Right renal cortex interstitium (tissue), 3 donors: ENCODE results near the gene ZFYVE28. TPM values are rescaled to one million over a fixed set of nuclear protein-coding genes. Genes with fewer than 3 reads are reported as not detected.
A peak's percentile ranks its signal among the peaks of the same experiment; 100 is the strongest.
"Not testable (repeated sequence)": the region's sequence is repeated elsewhere in the genome, so short reads cannot be mapped to it uniquely, and the experiment has no call there.

Experiments
- DNase-seq, 3 donors: peaks; one replicate each; pipeline ENCODE4 v3.0.0-alpha.2; 2013; ENCODE audit warnings: low read depth in 3 of 3, low spot score in 2 of 3
- polyA plus RNA-seq, 3 donors: library from polyadenylated mRNA; unstranded; fragments of 120-200 nt; gene quantifications; one replicate each; pipeline ENCODE4 v1.2.1, GENCODE V29; 2013; ENCODE audit not compliant: insufficient read length in 3 of 3

ZFYVE28 gene
- polyA plus RNA-seq, 3 donors = 1.7 to 1.8 (median 1.8) TPM

DNA sequence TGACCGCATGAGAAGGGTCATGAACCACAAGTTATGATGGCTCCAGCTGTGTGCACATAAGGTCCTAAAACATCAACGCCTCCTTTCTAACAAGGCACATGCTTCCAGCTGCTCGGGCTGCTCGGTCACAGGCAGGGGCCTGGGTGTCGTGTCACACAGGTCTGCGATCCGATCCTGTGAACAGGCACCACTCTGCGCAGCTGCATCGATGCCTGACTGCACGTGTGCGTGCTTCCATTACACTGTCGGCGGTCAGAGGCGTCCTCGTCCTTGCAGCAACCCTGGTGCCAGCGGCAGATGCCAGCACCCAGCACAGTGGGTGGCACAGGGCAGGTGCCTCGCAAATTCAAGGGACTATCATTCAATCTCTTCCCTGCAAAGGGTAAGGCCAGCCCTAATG is 23.9 kb downstream of the ZFYVE28 start:
- peak in 1 of 3 donors; percentile 6 for DNase-seq

DNA sequence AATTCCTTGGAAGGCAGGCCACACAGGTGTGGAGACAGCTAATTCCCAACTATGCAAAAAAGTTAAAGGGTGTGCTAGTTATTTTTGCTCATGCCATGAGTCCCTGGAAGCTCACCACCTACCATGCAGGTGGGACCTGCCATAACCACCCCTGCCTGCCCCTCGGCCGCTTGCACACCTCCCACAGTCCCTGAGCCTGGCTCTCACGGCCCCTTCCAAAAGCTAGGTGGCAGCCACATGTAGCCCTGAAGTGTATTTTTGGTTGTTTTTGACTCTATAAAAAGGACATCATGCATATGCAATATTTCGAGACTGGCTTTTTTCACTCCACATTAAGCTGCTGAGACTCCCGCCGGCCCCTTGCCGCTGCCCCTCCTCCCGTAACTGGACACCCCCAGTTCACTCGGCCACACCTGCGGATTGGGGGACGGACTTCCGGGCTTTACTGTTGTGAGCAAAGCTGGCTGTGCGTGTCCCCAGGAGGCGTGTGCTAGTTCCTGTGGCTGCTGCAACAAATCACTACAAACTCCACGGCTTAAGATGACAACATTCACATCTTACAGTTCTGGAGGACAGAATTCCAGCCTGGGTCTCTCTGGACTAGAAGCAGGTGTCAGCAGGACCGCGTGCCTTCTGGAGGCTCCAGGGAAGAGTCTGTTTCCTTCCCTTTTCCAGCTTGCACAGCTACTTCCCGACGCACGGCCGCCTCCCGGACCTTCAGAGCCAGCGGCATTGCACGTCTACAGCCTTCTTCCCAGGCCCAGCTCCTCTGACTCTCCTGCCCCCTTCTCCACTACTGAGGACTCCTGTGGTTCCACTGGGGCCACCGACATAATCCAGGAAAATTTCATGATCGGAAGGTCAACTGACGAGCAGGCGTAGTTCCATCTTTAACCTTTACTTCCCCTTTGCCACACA is 24.8 kb downstream of the ZFYVE28 start:
- DNase-seq = peak in 1 of 3 donors; percentile 61

DNA sequence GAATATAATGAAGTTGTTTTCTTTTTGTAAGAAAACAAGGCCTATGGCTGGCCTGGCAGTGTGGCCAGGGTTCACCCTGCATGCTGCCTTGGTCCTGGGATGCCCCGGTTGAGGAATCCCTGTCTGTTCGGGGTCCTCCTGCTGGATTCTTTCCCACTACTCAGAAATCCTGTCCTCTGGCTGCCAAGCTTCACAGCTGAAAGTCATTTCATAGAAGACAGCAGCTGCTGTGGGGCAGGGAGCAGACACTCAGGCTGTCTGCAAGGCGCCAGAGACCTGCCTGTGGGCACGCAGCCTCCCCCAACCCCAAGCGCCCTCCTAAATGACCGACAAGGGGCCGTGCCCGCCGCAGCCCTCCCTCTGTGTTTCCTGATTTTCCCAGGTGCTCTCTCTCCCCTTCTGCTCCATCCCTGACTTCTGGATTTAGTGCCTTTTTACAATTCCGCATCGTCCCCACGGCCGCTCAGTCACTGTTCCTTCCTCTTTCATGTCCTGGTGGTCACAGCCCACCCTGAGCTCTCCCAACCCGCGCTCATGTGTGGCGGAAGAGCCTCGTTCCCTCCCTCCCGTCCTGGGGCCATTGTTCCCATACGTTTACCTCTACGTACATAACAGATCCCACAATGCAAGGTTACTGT is 27.5 kb downstream of the ZFYVE28 start:
- DNase-seq = no peak

DNA sequence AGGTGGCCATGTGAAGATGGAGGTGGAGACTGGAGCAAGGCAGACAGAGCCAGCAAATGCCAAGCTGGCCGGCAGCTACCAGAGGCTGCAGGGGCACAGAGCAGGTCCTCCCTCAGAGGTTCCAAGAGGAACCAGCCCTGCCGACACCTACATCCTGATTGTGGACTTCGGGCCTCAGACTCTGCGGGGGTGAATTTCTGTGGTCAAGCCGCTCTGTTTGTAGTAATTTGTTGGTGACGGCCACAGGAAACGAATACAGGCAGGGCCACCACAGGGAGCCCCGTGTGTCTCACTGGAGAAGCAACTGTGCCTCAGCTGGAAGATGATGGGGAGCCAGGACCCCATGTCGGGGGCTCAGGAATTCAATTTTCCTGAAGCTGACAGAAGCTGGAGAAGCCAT is 28.3 kb downstream of the ZFYVE28 start:
- no peak for DNase-seq

DNA sequence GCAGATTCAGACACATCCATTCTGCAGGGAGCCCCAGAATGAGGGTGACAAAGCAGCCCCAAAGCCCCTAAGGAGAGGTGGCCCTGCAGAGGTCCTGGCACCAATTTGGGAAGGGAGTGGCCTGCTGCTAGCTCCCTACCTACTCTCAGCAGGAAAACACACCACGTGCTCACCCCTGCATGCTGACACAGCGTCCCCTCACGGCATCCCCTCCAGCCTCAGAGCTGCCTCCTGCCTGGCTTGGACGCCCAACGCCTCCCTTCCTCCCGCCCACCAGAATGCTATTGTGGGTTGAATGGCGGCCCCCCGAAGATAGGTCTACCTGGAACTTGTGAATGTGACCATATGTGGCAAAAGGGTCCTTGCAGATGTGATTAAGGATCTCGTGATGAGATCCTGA is 28.8 kb downstream of the ZFYVE28 start:
- no peak for DNase-seq

DNA sequence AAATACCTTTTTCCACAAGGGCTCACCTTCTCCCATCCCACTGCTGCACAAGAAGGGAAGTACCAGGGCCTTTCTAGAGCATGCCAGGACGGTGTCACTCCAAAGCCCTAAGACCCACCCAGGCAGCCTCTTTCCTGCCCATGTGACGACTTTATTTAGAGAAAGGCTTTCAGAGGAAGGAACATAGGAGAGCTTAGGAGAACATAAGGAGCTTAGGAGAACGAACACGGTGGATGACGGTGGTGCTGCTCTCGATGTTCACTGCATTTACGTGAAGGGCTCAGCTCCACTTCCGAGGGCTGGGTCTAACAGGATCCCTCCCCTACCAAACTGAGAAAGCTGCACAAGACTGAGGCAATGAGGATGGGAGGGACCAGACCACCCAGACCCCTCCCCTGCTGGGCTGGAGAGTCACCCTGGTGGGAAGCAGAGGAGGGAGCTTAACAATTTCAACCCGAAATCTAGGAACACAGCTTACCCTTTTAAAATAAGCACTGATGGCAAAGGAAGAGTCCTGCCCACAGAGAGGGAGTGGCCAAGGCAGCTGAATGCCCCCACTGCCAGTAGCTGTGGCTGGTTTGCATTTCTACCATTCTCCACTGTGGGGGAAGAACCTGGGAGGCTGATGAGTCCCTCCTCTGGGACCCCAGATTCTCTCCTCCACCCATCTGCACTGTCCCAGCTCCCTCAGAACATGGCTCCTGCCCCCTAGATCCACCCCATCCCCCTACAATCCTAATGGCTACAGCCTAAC is 29.8 kb downstream of the ZFYVE28 start:
- no peak for DNase-seq

DNA sequence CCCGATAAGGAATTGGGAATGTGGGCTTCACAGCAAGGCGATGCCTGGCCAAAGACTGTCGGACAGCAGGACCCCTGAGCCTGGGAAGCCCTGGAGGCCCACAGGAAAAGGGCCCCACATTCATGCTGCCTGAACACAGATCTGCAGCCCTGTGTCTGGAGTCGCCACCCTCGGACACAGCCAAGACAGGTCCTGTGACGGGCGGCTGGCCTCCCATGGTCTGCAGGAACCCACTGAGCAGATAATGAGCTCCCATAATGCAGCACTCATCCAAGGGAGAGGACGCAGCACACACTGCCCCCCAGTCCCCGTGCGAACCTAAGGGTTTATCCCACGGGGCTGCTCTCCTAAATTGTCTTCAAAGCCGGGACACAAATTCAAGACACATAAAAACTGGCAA is 30.6 kb downstream of the ZFYVE28 start:
- no peak for DNase-seq

DNA sequence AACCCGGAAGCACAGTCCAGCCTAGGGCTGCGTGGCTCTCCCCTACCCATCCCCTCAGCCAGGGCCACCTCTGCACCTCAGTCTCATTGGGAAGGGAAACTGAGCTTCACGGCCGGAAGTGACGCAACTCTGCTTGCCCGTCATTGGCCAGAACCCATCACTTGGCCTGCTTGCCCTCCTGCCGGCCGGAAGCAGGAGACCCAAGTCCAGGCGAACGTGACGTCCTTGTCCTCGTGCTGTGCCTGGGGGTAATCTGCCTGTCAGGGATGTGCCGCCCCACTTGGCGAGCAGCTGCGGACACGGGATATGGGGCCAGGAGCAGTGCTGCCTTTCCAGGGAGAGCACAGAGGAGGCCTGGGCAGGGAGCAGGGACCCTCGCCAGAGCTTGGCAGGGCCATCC is 31.2 kb downstream of the ZFYVE28 start:
- DNase-seq = no peak

DNA sequence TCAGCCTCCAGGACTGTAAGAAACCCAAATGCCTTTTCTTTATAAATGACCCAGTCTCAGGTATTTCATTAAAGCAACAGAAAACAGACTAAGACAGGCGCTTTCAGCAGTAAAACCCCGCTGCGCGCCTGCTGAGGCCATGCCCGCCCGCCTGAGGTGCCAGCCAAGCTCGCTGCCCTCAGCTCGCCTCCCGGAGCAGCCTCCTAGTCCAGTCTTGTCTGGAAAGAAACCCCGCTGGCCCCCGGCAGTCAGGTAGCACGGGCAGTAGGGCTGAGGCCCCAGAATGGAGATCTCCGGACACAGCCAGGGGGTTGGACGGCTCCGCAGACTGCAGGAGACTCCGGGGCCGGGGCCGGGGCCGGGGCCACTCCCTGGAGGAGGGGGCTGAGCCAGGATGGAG is 31.7 kb downstream of the ZFYVE28 start:
- no peak for DNase-seq

DNA sequence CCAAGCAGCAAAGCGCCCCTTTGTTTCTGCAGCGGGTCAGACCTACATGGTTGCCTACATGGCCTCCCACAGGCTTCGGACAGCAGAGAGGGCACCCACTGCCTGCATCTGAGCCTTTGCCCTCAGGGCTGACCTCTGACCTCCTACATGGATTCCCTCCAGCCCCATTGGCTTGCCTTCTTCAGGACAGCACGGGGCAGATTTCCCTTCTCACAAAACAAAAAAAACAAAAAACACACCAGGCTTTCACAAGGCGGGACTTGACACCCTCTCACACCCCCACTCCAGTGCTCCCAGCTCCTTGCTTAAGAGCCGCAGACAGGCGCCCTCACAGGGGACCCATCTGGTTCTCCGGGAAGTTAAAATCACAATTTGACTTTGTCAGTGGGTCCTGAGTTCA is 32.9 kb downstream of the ZFYVE28 start:
- no peak for DNase-seq

DNA sequence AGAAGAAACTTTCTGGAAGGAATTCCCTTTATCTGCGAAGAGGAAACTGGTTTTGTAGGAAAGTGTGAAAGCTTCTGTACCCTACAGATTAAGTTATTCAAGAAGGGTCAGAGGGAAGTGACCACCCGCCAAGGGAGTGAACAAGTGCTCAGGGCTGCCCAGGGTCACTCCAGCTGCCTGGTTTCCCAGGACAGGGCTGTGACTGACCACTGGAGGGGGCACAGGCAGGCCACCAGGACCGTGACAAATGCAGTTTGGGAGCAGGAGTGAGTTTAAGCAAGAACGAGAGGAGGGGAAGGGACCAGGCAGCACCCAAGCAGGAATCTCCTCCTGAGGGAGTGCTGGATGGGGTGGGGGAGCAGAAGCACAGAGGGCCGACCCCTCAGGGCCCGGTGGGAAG is 34.2 kb downstream of the ZFYVE28 start:
- no peak for DNase-seq

DNA sequence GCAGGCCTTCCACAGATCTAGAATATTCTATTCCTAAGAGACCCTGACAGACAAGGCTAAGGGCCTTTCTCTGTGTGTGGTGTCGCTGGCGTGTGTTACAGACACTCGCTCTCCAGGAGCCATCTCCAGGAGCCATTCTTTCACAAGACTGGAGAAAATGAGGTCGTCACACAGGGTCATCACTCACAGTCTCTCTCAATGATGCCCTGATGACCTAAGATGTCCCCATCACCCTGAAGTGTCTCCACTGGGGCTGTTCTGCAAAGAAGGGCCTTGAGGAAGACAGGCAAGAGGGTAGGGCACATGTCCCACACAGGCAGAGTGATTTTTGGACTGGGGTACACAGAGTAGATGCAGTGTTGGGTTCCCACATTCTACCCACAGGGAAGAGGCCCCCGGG is 34.7 kb downstream of the ZFYVE28 start:
- no peak for DNase-seq

DNA sequence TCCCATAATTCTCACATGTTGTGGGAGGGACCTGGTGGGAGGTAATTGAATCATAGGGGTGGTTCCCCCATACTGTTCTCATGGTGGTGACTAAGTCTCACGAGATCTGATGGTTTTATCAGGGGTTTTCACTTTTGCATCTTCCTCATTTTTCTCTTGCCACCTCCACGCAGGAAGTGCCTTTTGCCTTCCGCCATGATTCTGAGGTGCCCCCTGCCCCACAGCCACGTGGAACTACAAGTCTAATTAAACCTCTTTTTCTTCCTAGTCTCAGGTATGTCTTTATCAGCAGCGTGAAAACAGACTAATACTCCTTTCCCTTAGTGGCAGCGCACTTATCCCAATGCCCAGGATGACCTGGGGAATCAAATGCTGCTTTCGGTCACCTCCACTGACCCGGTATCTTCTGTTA is 35.2 kb downstream of the ZFYVE28 start:
- not testable (repeated sequence) for DNase-seq

DNA sequence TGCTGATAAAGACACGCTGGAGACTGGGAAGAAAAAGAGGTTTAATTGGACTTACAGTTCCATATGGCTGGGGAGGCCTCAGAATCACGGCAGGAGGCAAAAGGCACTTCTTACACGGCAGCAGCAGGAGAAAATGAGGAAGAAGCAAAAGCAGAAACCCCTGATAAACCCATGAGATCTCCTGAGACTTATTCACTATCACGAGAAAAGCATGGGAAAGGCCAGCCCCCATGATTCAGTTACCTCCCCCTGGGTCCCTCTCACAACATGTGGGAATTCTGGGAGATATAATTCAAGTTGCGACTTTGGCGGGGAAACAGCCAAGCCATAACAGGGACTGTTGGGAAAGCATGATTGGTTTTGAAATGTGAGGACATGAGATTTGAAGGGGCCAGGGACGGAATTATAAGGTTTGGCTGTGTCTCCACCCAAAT is 35.7 kb downstream of the ZFYVE28 start:
- DNase-seq = not testable (repeated sequence)

DNA sequence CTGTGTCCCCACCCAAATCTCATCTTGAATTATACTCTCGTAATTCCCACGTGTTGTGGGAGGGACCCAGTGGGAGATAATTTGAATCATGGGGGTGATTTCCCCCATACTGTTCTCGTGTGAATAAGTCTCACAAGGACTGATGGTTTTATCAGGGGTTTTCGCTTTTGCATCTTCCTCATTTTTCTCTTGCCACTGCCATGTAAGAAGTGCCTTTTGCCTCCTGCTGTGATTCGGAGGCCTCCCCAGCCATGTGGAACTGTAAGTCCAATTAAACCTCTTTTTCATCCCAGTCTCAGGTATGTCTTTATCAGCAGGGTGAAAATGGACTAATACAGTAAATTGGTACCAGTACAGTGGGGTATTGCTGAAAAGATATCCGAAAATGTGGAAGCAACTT is 37.9 kb downstream of the ZFYVE28 start:
- not testable (repeated sequence) for DNase-seq

DNA sequence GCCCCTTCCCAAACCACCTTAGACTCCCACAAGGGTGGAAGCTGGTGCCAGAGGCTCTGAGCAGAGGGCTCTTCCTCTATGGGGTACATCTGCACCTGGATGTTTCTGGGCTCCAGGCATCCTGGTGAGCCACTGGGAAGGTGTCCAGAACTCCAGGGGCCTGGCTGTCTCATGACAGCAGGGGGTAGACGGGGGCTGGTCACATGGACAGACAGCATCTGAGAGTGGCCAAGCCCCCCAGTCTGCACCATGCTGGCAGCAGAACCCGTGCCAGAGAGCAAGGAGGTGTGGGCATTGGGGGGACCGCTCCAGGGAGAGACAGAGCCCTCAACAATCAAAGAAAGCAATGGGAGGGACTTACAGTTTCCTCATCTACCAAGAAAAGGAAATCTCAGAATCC is 39.5 kb downstream of the ZFYVE28 start:
- DNase-seq = no peak

DNA sequence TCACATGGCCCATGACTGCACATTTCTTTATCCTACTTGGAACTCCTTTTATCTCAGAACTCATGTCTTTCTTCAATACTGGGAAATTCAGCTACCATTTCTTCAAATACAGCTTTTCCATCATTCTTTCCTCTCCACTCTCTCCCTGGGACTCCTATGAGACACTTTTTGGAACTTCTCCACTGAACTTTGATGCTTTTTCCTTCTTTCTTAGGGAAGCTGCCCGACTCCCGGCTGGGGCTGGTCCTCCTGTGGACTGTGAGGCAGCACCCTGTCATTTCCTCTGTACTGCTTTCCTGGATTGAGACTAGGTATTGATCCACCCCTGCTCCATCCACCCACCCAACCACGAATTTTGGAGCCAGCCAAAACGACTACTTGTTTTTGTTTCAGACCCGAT is 40.0 kb downstream of the ZFYVE28 start:
- DNase-seq = no peak

DNA sequence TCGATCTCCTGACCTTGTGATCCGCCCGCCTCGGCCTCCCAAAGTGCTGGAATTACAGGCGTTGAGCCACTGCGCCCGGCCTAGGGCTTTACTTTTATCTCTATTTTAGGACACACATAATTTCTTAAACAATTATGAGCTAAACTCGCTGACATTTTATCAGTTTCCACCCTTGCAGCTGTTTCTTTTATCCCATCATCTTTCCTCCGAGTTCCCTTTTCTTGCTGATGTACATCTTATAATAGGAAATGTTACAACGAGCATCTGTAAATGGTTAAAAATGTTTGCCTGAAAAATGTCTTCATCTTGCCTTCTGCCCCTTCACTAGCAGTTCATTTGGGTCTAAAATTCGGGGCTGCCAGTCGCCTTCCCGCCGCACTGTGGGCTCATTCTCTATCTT is 41.2 kb downstream of the ZFYVE28 start:
- no peak for DNase-seq

DNA sequence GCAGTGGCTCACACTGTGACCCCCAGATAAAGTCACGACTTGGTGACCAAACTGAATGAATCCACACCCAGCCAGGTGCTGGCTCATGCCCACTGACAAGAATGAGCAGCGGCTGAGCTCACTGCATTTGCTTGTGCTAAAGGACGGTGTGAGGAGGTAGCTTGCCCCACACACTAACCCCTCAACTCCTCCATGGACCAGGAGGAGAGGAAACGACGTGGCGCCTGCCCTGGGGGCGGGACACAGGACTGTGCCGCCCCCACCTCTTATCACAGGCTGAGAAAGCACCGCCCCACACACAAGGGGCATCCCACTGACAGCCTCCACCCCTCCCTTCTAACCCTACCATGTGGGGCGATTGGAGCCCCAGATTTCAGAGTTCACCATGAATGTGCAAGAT is 43.0 kb downstream of the ZFYVE28 start:
- DNase-seq = no peak

DNA sequence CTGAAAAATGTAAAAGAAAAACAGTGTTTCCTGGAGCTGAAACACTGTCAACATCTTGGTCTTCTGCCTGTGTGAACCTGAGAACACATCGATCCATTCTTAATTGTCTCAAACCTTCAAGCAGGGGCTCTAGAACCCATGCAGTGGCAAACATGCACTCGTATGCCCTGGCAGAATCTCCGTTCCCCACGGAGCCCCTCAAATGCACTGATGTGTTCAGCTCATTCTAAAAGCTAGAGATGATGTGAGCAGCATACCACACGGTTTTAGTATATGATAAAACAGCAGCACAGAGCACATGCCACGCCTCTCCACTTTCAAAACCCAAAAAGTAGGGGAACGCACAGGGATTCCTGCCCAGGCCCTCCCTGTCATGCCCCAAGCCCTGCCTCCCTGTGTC is 44.9 kb downstream of the ZFYVE28 start:
- DNase-seq = no peak

DNA sequence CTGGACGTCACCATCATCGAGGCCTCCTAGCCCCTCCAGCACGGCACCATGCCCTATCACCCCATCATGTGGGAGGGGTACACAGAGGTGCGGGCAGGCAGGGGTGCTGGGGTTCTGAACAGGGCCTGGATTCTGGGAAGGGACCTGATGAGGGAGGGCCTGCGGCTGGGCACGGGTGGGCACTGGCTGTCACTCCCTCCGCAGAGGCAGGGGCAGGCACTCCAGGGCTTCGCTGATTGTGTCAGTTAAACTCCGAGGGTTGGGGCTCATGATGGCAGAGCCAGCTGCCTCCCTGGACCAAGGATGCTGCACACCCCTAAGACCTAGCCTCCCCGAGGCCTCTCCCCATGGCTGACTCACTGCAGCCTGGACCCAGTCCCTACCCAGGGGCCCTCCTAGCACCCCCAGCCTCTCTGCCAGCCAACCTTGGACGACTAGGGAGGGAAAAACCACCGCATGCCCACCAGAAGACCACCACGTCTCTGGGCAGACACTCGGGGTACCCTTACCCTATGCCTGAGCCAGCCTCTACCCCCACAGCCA is 45.9 kb downstream of the ZFYVE28 start:
- DNase-seq = no peak
